Gastroesophageal sphincter (tissue), 4 donors: Measurements from ENCODE around the gene B4GALNT1. TPM values are rescaled to one million over a fixed set of nuclear protein-coding genes. Genes with fewer than 3 reads are reported as not detected.

ENCODE experiments used
- ATAC-seq: fragments of 150-250 bp; one replicate; pipeline ENCODE4 v1.9.1; 2016; ENCODE audit warnings: mild to moderate bottlenecking, moderate library complexity
- H3K27ac ChIP-seq, 4 donors: fragments of 200-600 bp; sonication (generic) in 3 of 4; 1 replicate in 3 of 4; 2 replicates in 1 of 4; pipeline ENCODE4 v1.5.1; 2016 to 2019
- H3K27me3 ChIP-seq: fragments of 200-600 bp; sonication (generic); one replicate; pipeline ENCODE4 v1.5.1; 2019
- H3K36me3 ChIP-seq, 2 donors: fragments of 200-600 bp; sonication (generic); one replicate each; pipeline ENCODE4 v1.5.1; 2019; ENCODE audit warnings: control low read depth in 1 of 2
- H3K4me1 ChIP-seq, 3 donors: fragments of 200-600 bp; sonication (generic); 1 replicate in 2 of 3; 2 replicates in 1 of 3; pipeline ENCODE4 v1.5.1; 2016 to 2019; ENCODE audit warnings: control low read depth in 2 of 3
- H3K4me3 ChIP-seq, 2 donors: fragments of 200-600 bp; sonication (generic); one replicate each; pipeline ENCODE4 v1.5.1; 2019; ENCODE audit warnings: mild to moderate bottlenecking in 1 of 2, moderate library complexity in 1 of 2
- H3K9me3 ChIP-seq, 3 donors: fragments of 200-600 bp; sonication (generic); one replicate each; pipeline ENCODE4 v1.5.1; 2017 to 2019; ENCODE audit warnings: control low read depth in 2 of 3
- EP300 ChIP-seq: sonication (generic); formaldehyde crosslinking; IDR thresholded peaks from one replicate; pipeline ENCODE4 v1.6.1; 2017; ENCODE audit warnings: antibody characterized with exemption, mild to moderate bottlenecking
- POLR2A ChIP-seq, 2 donors: fragments of 450-650 bp; IDR thresholded peaks; one replicate each; pipeline ENCODE4 v1.6.1; 2017; ENCODE audit warnings: antibody characterized with exemption in 2 of 2, mild to moderate bottlenecking in 2 of 2, moderate library complexity in 1 of 2
- POLR2AphosphoS5 ChIP-seq: sonication (generic); formaldehyde crosslinking; IDR thresholded peaks from one replicate; pipeline ENCODE4 v1.6.1; 2017; ENCODE audit warnings: antibody characterized with exemption
- WGBS, 2 donors: methylation state at CpG; one replicate each; pipeline ENCODE4 v1.1.5; 2018; ENCODE audit warnings: low coverage in 1 of 2; 5-methylcytosine and 5-hydroxymethylcytosine counted together
- total RNA-seq, 4 donors: library from RNA; depleted of rRNA; stranded (reverse); fragments of >200 nt; gene quantifications; one replicate each; pipeline ENCODE4 v1.1.0, GENCODE V29; 2016
- TF ChIP-seq, protein P1 (sequence below), 4 experiments: fragments of 200-600 bp in 2 of 4; fragments of 450-650 bp in 2 of 4; sonication (generic) in 1 of 4; IDR thresholded peaks; one replicate each; pipeline ENCODE4 v1.5.1; 2017 to 2019; ENCODE audit warnings: antibody characterized with exemption in 4 of 4, mild to moderate bottlenecking in 2 of 4, moderate library complexity in 2 of 4

B4GALNT1 gene
- total RNA-seq, 4 donors from 2014 or later: 2.3 to 10.1 (median 5.0) TPM

DNA sequence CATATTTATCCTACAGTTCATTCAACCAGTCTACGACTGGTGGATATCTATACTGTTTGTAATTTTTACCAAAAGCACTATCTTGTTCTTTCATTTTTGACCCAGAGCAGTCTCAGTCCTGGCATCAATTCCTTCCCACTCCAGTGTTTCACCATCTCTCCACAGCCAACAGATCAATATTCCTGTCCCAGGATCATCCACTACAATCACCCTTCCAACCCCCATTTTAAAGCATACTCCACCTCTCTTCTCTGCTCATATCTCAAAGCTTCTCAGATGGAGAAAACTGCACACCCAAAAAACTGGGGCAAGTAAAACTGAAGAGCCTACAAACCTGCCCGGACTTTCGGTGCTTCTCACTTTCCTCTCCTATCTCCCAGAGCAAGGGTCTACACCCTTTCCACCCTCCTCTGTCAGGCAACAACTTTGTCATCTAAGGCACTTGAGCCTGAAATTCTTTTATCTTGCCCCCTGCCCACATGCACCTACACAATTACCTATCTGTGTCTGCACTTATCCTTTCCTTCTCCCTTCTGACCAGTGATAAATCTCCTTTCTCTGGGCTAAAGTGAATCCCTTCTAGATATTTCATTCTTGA, 46.1 kb downstream of the B4GALNT1 start:
- no peaks in the 10 kb centered on the region for H3K27me3 ChIP-seq
- no peak for ATAC-seq
- no peaks in the 10 kb centered on the region for H3K36me3 ChIP-seq
- peaks cover 0 to 16% (median 4%) of the 10 kb centered on the region in 3 donors for H3K4me1 ChIP-seq
- TF ChIP-seq, protein P1, sequence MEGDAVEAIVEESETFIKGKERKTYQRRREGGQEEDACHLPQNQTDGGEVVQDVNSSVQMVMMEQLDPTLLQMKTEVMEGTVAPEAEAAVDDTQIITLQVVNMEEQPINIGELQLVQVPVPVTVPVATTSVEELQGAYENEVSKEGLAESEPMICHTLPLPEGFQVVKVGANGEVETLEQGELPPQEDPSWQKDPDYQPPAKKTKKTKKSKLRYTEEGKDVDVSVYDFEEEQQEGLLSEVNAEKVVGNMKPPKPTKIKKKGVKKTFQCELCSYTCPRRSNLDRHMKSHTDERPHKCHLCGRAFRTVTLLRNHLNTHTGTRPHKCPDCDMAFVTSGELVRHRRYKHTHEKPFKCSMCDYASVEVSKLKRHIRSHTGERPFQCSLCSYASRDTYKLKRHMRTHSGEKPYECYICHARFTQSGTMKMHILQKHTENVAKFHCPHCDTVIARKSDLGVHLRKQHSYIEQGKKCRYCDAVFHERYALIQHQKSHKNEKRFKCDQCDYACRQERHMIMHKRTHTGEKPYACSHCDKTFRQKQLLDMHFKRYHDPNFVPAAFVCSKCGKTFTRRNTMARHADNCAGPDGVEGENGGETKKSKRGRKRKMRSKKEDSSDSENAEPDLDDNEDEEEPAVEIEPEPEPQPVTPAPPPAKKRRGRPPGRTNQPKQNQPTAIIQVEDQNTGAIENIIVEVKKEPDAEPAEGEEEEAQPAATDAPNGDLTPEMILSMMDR (IDR thresholded peaks at IDR 0.05): no peak
- no peak for TF ChIP-seq POLR2A (IDR thresholded peaks at IDR 0.05)
- no peak for TF ChIP-seq EP300
- TF ChIP-seq POLR2AphosphoS5: no peak
- no peak overlapping the region for H3K4me3 ChIP-seq
- H3K27ac ChIP-seq: no peak overlapping the region
- 85 to 89% methylated on average over 1 to 3 of the region's 3 CpGs for WGBS, 2 donors
- H3K9me3 ChIP-seq: no peaks in the 10 kb centered on the region

DNA sequence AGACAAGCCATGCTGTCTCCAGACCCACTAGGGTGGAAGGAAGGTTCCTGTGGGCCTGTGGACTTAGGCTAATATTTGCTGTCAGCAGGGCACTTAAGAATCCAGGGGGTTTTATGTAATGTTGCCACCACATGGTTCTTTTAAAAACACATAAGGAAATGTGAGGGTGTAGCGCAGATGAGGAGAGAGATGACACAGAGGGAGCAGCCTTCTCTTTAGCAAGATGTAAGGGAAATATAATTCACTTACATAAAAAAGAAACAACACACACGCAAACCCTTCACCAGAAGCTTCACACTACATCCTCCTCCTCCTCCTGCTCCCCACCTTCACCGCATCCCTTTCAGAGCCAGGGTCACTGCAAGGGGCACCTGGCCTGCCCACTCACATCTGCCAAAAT, 46.9 kb downstream of the B4GALNT1 start:
- no peak overlapping the region for H3K27ac ChIP-seq
- H3K9me3 ChIP-seq: no peaks in the 10 kb centered on the region
- ATAC-seq: no peak
- TF ChIP-seq POLR2A (IDR thresholded peaks at IDR 0.05) (no peak), POLR2AphosphoS5 (no peak), EP300 (no peak)
- TF ChIP-seq, protein P1 (IDR thresholded peaks at IDR 0.05): no peak
- H3K4me1 ChIP-seq: peaks cover 0 to 10% (median 0%) of the 10 kb centered on the region in 3 donors
- peaks cover 0 to 7% of the 10 kb centered on the region in 2 donors for H3K36me3 ChIP-seq
- H3K4me3 ChIP-seq: no peak overlapping the region
- 81 to 83% methylated on average over 3 of the region's 3 CpGs for WGBS, 2 donors
- no peaks in the 10 kb centered on the region for H3K27me3 ChIP-seq

DNA sequence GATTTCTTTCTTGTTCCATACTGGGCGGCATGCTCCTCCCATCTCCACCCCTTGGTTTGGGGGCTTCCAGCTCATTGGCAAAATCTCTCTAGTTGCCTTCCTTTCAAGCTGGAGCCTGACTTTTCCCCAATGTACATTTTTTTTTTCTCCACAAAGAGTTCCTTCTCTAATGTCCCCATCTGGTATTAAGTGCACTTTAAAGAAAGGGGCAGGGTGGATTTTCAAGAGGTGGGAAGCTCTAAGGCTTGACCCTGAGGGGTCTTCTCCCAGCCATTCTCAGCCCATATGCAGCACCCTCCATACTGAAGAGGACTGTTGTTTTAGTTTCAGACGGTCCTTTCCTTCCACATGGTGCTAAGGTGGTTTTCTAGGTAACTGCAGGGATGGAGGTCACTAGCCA, 47.8 kb downstream of the B4GALNT1 start:
- Histone ChIP-seq H3K27ac (no peak overlapping the region), H3K9me3 (no peaks in the 10 kb centered on the region), H3K27me3 (no peaks in the 10 kb centered on the region), H3K36me3 (peaks cover 0 to 10% of the 10 kb centered on the region in 2 donors), H3K4me3 (no peak overlapping the region), H3K4me1 (peaks cover 0 to under 1% (median 0%) of the 10 kb centered on the region in 3 donors)
- ATAC-seq: no peak
- TF ChIP-seq POLR2AphosphoS5 (no peak), POLR2A (IDR thresholded peaks at IDR 0.05) (no peak), EP300 (no peak)
- TF ChIP-seq, protein P1 (IDR thresholded peaks at IDR 0.05): no peak
- WGBS, 2 donors: 80% methylated on average over 1 of the region's 2 CpGs; no CpG with 5 or more reads in 1 of the 2 donors

DNA sequence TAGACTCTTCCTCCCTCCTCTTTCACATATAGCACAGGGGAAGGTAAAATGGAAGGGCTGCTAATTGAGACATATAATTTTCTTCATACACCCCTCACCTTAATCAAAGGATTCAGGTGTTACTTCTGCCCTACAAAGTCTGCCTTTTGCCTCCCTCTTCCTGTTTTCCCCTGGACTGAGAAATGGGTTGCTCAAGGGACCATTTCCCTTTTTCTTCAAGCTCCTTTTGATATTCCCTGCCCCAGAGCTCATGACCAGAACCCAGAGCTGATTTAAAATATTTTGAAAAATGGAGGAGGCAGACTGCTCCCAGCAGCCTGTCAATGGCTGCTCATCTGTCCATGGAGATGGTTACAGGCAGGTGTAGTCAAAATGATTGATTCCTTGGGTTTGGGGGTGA, 48.3 kb downstream of the B4GALNT1 start:
- Histone ChIP-seq H3K9me3 (no peaks in the 10 kb centered on the region), H3K27me3 (no peaks in the 10 kb centered on the region), H3K4me3 (no peak overlapping the region), H3K36me3 (peaks cover 0 to 10% of the 10 kb centered on the region in 2 donors), H3K4me1 (no peaks in the 10 kb centered on the region), H3K27ac (no peak overlapping the region)
- no peak for ATAC-seq
- TF ChIP-seq, protein P1 (IDR thresholded peaks at IDR 0.05): no peak
- TF ChIP-seq POLR2AphosphoS5 (no peak), EP300 (no peak), POLR2A (IDR thresholded peaks at IDR 0.05) (no peak)

DNA sequence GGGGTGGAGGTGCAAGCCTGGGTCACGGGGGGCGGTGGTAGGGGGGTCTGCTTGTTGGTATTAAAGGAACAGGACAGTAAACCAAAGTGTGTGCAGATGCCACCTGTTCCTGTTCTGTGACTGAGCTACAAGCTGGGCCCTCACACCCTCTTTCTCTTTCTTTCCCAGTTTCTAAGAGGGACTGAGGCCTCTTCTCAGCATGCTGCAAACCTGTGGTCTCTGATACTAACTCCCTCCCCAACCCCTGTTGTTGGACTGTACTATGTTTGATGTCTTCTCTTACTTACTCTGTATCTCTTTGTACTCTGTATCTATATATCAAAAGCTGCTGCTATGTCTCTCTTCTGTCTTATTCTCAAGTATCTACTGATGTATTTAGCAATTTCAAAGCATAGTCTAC, 49.0 kb downstream of the B4GALNT1 start:
- no peak for ATAC-seq

More for the DNA sequence above, 49.0 kb downstream of the B4GALNT1 start:
- Histone ChIP-seq H3K27me3 (no peaks in the 10 kb centered on the region), H3K9me3 (no peaks in the 10 kb centered on the region), H3K4me1 (no peaks in the 10 kb centered on the region), H3K27ac (no peak overlapping the region), H3K36me3 (peaks cover 0 to 10% of the 10 kb centered on the region in 2 donors), H3K4me3 (no peak overlapping the region)
- TF ChIP-seq, protein P1 (IDR thresholded peaks at IDR 0.05): no peak
- TF ChIP-seq POLR2AphosphoS5 (no peak), POLR2A (IDR thresholded peaks at IDR 0.05) (no peak), EP300 (no peak)
- 100% methylated on average over 1 of the region's 2 CpGs; no CpG with 5 or more reads in 1 of the 2 donors for WGBS, 2 donors
